Activated CD4-positive, CD25-positive, alpha-beta regulatory T cell treated with anti-CD3 and anti-CD28 coated beads, Interleukin-2, amount 50 U/mL, for 24 hours (primary cell): ENCODE results near the gene GABRA5.
"Not testable (repeated sequence)": the region's sequence is repeated elsewhere in the genome, so short reads cannot be mapped to it uniquely, and the experiment has no call there.

Experiments
- ATAC-seq, 2 donors: fragments of 150-1000 bp; cut with Tn5 transposase; one replicate each; pipeline ENCODE4 v1.10.0; 2021; ENCODE audit warnings: mild to moderate bottlenecking in 1 of 2, moderate library complexity in 1 of 2

Gene GABRA5

GRCh38 chr15:26879706-26880105 lies 12.8 kb downstream of the GABRA5 start:
- no peak for ATAC-seq

GRCh38 chr15:26882112-26882511 lies 15.2 kb downstream of the GABRA5 start:
- ATAC-seq: no peak

- no peak for ATAC-seq
Observed at GRCh38 chr15:26882616-26883365, 15.9 kb downstream of the GABRA5 start.

- no peak for ATAC-seq
Observed at GRCh38 chr15:26883466-26883865, 16.6 kb downstream of the GABRA5 start.

- ATAC-seq: no peak
Observed at GRCh38 chr15:26886566-26886965, 19.7 kb downstream of the GABRA5 start.

- no peak for ATAC-seq
Observed at GRCh38 chr15:26887926-26888666, 21.2 kb downstream of the GABRA5 start.

GRCh38 chr15:26888761-26889160 lies 21.9 kb downstream of the GABRA5 start:
- no peak for ATAC-seq

- ATAC-seq: no peak
Observed at GRCh38 chr15:26889298-26889898, 22.5 kb downstream of the GABRA5 start.

GRCh38 chr15:26890451-26890850 lies 23.6 kb downstream of the GABRA5 start:
- no peak for ATAC-seq

- no peak for ATAC-seq
Observed at GRCh38 chr15:26890988-26891387, 24.1 kb downstream of the GABRA5 start.

GRCh38 chr15:26891448-26892181 lies 24.8 kb downstream of the GABRA5 start:
- no peak for ATAC-seq

- ATAC-seq: no peak
Observed at GRCh38 chr15:26892182-26892518, 25.3 kb downstream of the GABRA5 start.

- ATAC-seq: no peak
Observed at GRCh38 chr15:26892678-26893077, 25.8 kb downstream of the GABRA5 start.

- no peak for ATAC-seq
Observed at GRCh38 chr15:26893351-26894065, 26.6 kb downstream of the GABRA5 start.

- ATAC-seq: no peak
Observed at GRCh38 chr15:26894181-26894580, 27.3 kb downstream of the GABRA5 start.

- ATAC-seq: not testable (repeated sequence)
Observed at GRCh38 chr15:26895346-26895745, 28.5 kb downstream of the GABRA5 start.

- no peak for ATAC-seq
Observed at GRCh38 chr15:26899658-26900057, 32.8 kb downstream of the GABRA5 start.

- ATAC-seq: no peak
Observed at GRCh38 chr15:26901041-26901440, 34.2 kb downstream of the GABRA5 start.

GRCh38 chr15:26910715-26911114 lies 43.9 kb downstream of the GABRA5 start:
- ATAC-seq: no peak

GRCh38 chr15:26921433-26921832 lies 54.6 kb downstream of the GABRA5 start:
- ATAC-seq: no peak

- no peak for ATAC-seq
Observed at GRCh38 chr15:26926081-26926480, 59.2 kb downstream of the GABRA5 start.

- ATAC-seq: no peak
Observed at GRCh38 chr15:26928051-26928450, 61.2 kb downstream of the GABRA5 start.

- no peak for ATAC-seq
Observed at GRCh38 chr15:26929588-26929987, 62.7 kb downstream of the GABRA5 start.
